HFFc6 (cell line): ENCODE measurements around the gene LAMA3. TPM values are rescaled to one million over a fixed set of nuclear protein-coding genes. Genes with fewer than 3 reads are reported as not detected.

Source experiments
- DNase-seq: peaks from one replicate; pipeline ENCODE4 v3.0.0-alpha.2; 2018
- H3K27ac Mint-ChIP-seq: 2 replicates; pipeline ENCODE4 v1.8.0; 2020; ENCODE audit warnings: mild to moderate bottlenecking, mixed read lengths
- H3K27me3 Mint-ChIP-seq: 2 replicates; pipeline ENCODE4 v1.8.0; 2021; ENCODE audit warnings: mild to moderate bottlenecking, moderate library complexity, mixed read lengths; ENCODE audit not compliant: insufficient read depth
- H3K36me3 Mint-ChIP-seq: 2 replicates; pipeline ENCODE4 v1.8.0; 2021; ENCODE audit warnings: low read depth, mixed read lengths
- H3K4me1 Mint-ChIP-seq: 2 replicates; pipeline ENCODE4 v1.8.0; 2020; ENCODE audit warnings: low read depth, mixed read lengths
- H3K4me3 Mint-ChIP-seq: 2 replicates; pipeline ENCODE4 v1.8.0; 2020; ENCODE audit warnings: mild to moderate bottlenecking, moderate library complexity, mixed read lengths
- H3K9me3 Mint-ChIP-seq: 2 replicates; pipeline ENCODE4 v1.8.0; 2020; ENCODE audit warnings: mild to moderate bottlenecking, mixed read lengths
- total RNA-seq, 6 experiments: library from RNA; stranded (reverse); fragmentation: NEBNext Ultra II Directional; extraction: Animal tissue kit (Norgen Biotek cat#: 25700); gene quantifications; 2 replicates in 1 of 6; 3 replicates in 5 of 6; pipeline ENCODE4 v1.2.3, GENCODE V29; 2021
- TF ChIP-seq, protein P1 (sequence below): fragments of 200-600 bp; sonication (generic); IDR thresholded peaks from 2 replicates; pipeline ENCODE4 v1.5.0; 2021; ENCODE audit warnings: antibody characterized with exemption, mild to moderate bottlenecking

LAMA3 gene
- total RNA-seq, 6 experiments from 2014 or later = 0.46 to 1.6 (median 0.54) TPM

DNA sequence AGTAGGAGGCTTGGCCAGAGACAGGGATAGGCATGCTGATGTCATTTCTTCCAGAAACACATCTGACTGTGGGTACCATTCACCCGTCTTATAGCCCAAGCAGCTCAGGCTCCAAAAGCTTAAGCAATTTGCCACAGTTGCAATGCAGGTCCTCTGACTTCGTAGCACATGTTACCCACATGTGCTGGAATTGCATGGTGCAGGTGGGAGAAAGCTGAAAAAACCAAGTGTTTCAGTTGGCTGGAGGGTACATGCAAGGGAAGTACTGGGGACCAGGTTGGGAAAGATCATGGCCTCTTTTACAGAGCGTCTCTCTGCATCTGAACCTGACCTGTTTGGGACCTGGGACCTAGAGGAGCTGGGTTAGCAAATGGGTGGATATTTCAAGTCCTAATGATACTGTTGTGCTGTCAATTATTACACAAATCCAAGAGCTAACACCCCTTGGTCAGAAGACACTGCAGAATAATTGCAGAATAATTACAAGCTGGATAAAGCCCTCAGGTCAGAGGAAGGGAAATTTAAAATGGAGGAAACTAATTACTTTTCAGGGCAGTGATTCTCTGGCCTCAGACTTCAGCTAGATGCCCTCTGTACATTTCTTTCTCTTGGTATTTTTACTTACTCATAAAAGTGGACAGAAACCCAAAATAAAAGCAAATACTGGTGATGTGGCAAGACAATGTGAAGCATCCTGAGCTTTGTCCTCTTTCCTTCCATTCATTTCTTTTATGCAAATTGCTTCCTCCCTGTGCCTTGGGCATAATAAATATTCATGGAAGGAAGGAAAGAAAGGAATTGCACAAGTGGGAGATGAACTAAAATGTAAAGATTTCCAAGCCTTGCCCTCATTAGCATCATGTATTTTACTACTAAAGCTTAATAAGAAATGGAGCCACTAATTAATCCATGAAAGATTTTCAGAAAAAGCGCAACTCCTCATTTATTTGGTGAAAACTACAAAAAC, 279.7 kb downstream of the LAMA3 start:
- Mint-ChIP-seq H3K27me3 (peaks cover 8% of the 10 kb centered on the region), H3K27ac (no peak overlapping the region), H3K9me3 (no peaks in the 10 kb centered on the region), H3K4me1 (peaks cover 5% of the 10 kb centered on the region; the same call in 1 of the 2 replicates), H3K36me3 (no peaks in the 10 kb centered on the region), H3K4me3 (no peak overlapping the region)
- TF ChIP-seq, protein P1, sequence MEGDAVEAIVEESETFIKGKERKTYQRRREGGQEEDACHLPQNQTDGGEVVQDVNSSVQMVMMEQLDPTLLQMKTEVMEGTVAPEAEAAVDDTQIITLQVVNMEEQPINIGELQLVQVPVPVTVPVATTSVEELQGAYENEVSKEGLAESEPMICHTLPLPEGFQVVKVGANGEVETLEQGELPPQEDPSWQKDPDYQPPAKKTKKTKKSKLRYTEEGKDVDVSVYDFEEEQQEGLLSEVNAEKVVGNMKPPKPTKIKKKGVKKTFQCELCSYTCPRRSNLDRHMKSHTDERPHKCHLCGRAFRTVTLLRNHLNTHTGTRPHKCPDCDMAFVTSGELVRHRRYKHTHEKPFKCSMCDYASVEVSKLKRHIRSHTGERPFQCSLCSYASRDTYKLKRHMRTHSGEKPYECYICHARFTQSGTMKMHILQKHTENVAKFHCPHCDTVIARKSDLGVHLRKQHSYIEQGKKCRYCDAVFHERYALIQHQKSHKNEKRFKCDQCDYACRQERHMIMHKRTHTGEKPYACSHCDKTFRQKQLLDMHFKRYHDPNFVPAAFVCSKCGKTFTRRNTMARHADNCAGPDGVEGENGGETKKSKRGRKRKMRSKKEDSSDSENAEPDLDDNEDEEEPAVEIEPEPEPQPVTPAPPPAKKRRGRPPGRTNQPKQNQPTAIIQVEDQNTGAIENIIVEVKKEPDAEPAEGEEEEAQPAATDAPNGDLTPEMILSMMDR = no peak
- DNase-seq = no peak

DNA sequence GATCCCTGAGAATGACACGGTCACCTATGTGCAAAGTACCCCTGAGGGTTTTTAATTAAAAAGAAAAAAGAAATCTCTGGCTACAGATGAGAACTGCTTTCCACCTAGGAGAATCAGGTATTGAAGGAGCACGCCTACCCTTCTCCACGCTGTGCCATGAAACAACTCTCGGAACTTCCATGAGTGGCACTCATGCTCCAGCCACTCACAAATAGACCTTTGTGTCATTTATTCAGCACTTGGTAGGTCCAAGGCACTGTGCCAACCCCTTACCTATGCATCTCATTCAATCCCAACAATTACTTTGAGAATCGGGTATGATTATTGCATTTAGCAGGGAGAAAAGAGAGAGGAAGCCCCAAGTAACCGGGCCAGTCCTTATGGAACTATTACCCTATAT, 280.4 kb downstream of the LAMA3 start:
- Mint-ChIP-seq H3K27ac (no peak overlapping the region), H3K4me1 (peaks cover 5% of the 10 kb centered on the region; the same call in 1 of the 2 replicates), H3K36me3 (no peaks in the 10 kb centered on the region), H3K9me3 (no peaks in the 10 kb centered on the region; the same call in 1 of the 2 replicates), H3K27me3 (peaks cover 11% of the 10 kb centered on the region), H3K4me3 (no peak overlapping the region)
- no peak for DNase-seq
- TF ChIP-seq, protein P1 = no peak

DNA sequence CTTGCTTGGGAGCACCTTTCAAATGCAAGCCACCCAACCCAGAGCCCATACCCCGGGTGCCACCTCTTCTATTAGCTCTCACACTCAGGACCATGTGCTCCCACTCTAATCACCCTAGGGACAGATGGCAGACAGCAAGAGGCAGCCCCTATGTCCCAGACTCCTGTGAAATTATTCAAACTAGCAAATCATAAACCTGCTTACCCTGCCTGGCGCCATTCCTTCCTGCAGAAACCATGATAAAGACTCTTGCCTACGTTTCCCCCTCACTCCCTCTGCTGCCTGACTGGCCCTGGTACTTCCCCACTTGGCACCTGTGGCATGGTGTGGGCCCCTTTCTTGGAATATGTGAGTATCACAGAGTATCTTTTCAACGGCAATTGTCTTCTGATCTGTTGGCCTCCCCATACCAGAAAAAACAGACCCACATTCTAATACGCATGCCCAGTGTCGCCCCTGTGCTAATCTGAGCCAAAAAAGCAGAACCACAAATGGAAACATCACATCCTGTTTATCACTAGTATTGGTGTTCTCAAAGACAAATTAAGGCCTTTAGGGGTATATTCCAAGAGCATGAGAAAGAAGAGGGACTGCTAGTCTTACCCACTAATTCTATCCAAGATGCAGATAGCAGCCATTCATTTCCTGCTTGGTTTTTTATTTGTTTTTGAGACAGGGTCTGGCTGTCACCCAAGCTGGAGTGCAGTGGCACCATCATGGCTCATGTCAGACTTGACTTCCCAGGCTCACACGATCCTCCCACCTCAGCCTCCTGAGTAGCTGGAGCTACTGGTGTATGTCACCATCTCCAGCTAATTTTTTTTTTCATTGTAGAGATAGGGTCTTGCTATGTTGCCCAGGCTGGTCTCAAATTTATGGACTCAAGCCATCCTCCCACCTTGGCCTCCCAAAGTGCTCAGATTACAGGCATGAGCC, 281.2 kb downstream of the LAMA3 start:
- H3K36me3 Mint-ChIP-seq = no peaks in the 10 kb centered on the region
- H3K27me3 Mint-ChIP-seq = peaks cover 12% of the 10 kb centered on the region
- no peak overlapping the region for H3K27ac Mint-ChIP-seq
- DNase-seq = no peak
- no peak overlapping the region for H3K4me3 Mint-ChIP-seq
- H3K9me3 Mint-ChIP-seq = no peaks in the 10 kb centered on the region; the same call in 1 of the 2 replicates
- peaks cover 5% of the 10 kb centered on the region; the same call in 1 of the 2 replicates for H3K4me1 Mint-ChIP-seq
- TF ChIP-seq, protein P1 = no peak

DNA sequence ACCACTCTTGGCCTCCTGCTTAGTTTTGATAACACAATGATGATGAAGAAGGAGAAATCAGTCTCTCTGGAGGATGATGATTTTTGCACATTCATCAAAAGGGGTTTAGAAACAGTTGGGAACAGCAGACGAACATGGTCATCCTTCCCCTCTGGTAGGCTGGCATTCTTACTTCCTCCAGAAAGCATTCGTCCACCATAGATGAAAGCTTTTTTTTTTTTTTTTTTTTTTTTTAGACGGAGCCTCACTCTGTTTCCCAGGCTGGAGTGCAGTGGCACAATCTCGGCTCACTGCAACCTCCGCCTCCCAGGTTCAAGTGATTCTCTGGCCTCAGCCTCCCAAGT, 281.8 kb downstream of the LAMA3 start:
- peaks cover 9% of the 10 kb centered on the region for H3K27me3 Mint-ChIP-seq
- TF ChIP-seq, protein P1 = no peak

DNA sequence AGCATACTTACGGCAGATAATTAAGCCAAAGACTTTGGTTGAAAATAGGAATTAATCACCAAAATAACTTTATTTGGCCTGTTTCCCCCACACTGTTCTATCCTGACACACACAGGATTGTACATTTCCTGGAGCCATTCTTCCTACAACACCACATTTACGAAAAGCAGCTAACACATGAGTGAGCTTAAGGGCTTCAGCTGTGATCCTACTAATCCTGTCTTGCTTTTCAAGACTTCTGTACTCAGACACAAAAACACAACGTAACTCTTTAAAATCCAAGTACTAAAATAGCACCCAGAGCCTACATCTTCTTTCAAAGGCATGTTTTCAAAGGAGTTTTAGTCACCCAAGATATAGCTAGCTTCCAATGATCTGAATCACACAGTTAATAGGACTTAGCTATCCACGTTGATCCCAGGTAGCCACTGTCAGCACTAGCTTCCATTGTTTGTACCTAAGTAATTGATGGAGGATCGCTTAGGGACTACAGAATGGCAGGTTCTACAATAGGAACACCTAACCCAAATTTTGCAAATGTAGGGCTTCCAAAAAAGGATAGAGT, 282.5 kb downstream of the LAMA3 start:
- TF ChIP-seq, protein P1 = no peak
- H3K27me3 Mint-ChIP-seq = peaks cover 12% of the 10 kb centered on the region
- H3K36me3 Mint-ChIP-seq = no peaks in the 10 kb centered on the region
- no peaks in the 10 kb centered on the region; the same call in 1 of the 2 replicates for H3K9me3 Mint-ChIP-seq
- DNase-seq = no peak
- H3K4me3 Mint-ChIP-seq = no peak overlapping the region
- peaks cover 5% of the 10 kb centered on the region; the same call in 1 of the 2 replicates for H3K4me1 Mint-ChIP-seq
- no peak overlapping the region for H3K27ac Mint-ChIP-seq

More for the DNA sequence above, 281.8 kb downstream of the LAMA3 start:
- H3K27ac Mint-ChIP-seq = no peak overlapping the region
- no peak for DNase-seq
- H3K36me3 Mint-ChIP-seq = no peaks in the 10 kb centered on the region
- no peak overlapping the region for H3K4me3 Mint-ChIP-seq
- H3K9me3 Mint-ChIP-seq = no peaks in the 10 kb centered on the region; the same call in 1 of the 2 replicates
- H3K4me1 Mint-ChIP-seq = peaks cover 5% of the 10 kb centered on the region; the same call in 1 of the 2 replicates
